HEK293 (cell line): ENCODE measurements around the gene SPINK4.

Experiments used
- BCL11A ChIP-seq: fragments of 450-650 bp; formaldehyde crosslinking; IDR thresholded peaks from 2 replicates; pipeline ENCODE4 v1.5.1; 2016; ENCODE audit warnings: low read depth, missing biosample characterization, missing genetic modification characterization
- CTCF ChIP-seq: fragments of 450-650 bp; formaldehyde crosslinking; IDR thresholded peaks from 2 replicates; pipeline ENCODE4 v1.5.1; 2016; ENCODE audit warnings: missing biosample characterization, missing genetic modification characterization
- MEIS1 ChIP-seq: sonication (generic); formaldehyde crosslinking; IDR thresholded peaks from 2 replicates; pipeline ENCODE4 v1.8.1; 2022; ENCODE audit warnings: missing genetic modification reagents, mild to moderate bottlenecking, borderline replicate concordance
- REST ChIP-seq: fragments of 450-650 bp; formaldehyde crosslinking; IDR thresholded peaks from 2 replicates; pipeline ENCODE4 v1.5.1; 2016; ENCODE audit warnings: missing biosample characterization, missing genetic modification characterization
- YY1 ChIP-seq: fragments of 450-650 bp; formaldehyde crosslinking; IDR thresholded peaks from 2 replicates; pipeline ENCODE4 v1.5.1; 2018; ENCODE audit warnings: missing biosample characterization, missing genetic modification characterization
- ZBTB26 ChIP-seq: fragments of 450-650 bp; formaldehyde crosslinking; optimal IDR thresholded peaks from 2 replicates; pipeline ENCODE3; 2016; ENCODE audit warnings: missing biosample characterization, mild to moderate bottlenecking, missing genetic modification characterization
- ZBTB8A ChIP-seq: fragments of 450-650 bp; formaldehyde crosslinking; IDR thresholded peaks from 2 replicates; pipeline ENCODE4 v1.5.1; 2016; ENCODE audit warnings: missing biosample characterization, missing genetic modification characterization
- ZNF169 ChIP-seq: fragments of 450-650 bp; formaldehyde crosslinking; IDR thresholded peaks from 2 replicates; pipeline ENCODE4 v1.5.1; 2016; ENCODE audit warnings: missing biosample characterization, missing genetic modification characterization
- ZNF19 ChIP-seq: fragments of 450-650 bp; formaldehyde crosslinking; IDR thresholded peaks from 2 replicates; pipeline ENCODE4; 2016; ENCODE audit warnings: missing biosample characterization, missing genetic modification characterization, low read depth
- ZNF362 ChIP-seq: fragments of 450-650 bp; formaldehyde crosslinking; IDR thresholded peaks from 2 replicates; pipeline ENCODE4 v1.5.1; 2016; ENCODE audit warnings: missing biosample characterization, missing genetic modification characterization
- ZNF701 ChIP-seq: fragments of 450-650 bp; formaldehyde crosslinking; IDR thresholded peaks from 2 replicates; pipeline ENCODE4 v1.5.1; 2016; ENCODE audit warnings: missing biosample characterization, missing genetic modification characterization

GRCh38 chr9:33267151-33267767 is 27.3 kb downstream of the SPINK4 start:
- no peak for TF ChIP-seq CTCF
- TF ChIP-seq ZBTB8A (tag by site-specific recombination): no peak
- TF ChIP-seq ZNF19 (tag by site-specific recombination): no peak
- TF ChIP-seq ZNF169 (tag by site-specific recombination): no peak
- TF ChIP-seq ZNF362 (tag by site-specific recombination): no peak
- TF ChIP-seq REST (tag by site-specific recombination): no peak
- TF ChIP-seq ZNF701: no peak
- no peak for TF ChIP-seq BCL11A (tag by site-specific recombination)
- TF ChIP-seq ZBTB26 (tag by site-specific recombination): no peak
- TF ChIP-seq YY1 (tag by site-specific recombination): no peak
- no peak for TF ChIP-seq MEIS1
